GM19455 (cell line): ENCODE measurements around the gene PDZD7.

ENCODE experiments used
- ATAC-seq: cut with Tn5 transposase; IDR thresholded peaks from one replicate; pipeline ENCODE4 v1.9.1; 2021; ENCODE audit not compliant: unreplicated experiment

PDZD7 gene

DNA sequence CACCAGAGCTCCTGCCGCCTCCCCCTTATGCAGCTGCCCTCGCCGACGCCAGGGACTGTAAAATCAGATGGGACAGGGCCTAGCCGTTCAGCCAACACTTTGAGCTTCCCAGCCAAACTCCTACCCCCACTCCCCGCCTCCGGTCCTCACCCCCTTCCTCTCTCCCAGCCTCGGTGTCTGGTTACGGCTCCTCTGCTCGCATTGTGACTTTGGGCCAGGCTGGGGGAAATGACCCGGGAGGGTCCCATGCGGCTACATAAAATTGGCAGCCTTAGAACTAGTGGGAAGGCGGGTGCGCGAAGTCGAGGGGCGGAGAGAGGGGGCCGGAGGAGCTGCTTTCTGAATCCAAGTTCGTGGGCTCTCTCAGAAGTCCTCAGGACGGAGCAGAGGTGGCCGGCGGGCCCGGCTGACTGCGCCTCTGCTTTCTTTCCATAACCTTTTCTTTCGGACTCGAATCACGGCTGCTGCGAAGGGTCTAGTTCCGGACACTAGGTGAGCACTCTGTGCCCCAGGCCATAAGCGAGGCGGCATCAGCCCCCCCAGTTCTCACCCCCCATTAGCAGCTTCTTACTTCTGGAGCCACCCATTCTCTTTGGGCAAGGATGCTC is 30.8 kb upstream of the PDZD7 start, which contains the start of gene KAZALD1:
Gene KAZALD1 (plus strand): TSS at position 366 of the 608 bp plus-strand sequence. CDS start 604 bp downstream, outside the sequence.
- ATAC-seq = peak; percentile 12

DNA sequence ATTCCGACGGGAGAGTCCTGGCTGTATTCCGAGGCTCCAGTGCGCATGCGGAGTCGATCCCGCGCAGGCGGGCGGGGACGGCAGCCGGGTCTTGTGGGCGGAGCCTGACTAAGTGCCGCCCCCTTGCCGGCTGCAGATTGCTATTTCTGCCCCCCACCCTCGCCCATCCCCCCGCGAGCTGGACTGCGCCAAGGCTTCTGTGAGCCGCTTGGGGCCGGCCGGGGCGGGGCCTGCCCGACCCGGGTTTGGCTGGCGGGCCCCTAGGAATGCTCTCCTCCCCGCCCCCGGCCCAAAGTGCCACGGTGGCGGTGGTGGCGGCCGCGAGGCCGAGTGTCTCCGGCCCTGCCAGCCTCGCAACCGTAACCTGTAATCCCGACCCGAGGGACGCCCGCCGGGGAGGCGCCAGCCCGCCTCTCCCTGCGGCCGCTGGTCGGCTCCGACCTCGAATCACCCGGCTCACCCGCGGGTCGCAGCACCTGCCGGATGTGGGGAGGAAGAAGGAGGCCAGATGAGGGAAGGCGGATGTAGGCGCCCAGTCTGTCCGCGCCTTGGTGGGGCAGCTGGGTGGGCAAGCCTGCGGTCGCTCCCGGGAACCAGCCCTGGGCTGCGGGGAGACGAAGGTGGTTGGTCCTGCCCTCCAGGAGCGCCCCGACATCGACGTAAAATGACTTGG is 30.2 kb upstream of the PDZD7 start:
- peak; percentile 65 for ATAC-seq

DNA sequence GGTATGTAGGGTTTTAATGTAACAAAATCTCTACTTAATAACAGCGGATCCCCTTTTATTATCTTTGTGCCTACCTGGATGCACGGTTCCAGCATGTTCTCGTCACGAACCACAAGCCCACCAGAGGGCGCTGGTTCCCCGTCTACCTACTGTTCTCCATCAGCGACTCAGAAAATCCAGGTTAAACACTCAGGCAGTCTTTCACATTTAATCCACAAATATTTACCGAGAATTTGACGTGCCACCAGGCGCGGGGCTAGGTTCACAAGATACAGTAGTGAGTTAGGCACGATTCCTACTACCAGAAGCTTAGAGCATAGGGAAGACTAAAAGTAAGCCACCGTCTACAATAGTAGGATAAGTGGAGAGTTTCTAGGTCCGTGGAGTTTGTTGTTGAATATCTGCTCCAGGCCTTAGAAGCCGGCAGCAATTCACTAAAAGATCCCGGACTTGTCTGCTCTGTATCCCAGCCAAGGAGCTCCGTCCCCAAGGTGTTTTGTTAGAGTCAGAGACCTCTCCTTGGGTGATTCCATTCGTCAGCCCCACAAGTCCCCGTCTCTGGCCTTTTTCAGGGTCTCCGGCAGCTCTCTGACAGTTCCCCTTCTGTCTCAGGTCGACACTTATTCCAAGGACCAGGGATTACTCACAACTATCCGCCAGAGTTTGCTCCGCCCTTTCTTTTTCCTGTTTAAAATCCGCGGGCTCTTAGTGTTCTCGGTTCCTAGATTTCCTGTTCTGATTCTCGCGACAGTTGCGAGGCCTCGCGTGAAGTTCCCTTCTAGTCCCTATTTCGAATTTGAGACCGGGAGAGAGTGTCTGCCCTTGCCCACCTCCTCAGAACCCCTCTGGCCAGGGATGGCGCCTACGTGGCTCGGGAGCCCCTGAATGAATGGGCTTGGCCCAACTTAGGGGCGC is 29.4 kb upstream of the PDZD7 start:
- ATAC-seq = peak; percentile 42

DNA sequence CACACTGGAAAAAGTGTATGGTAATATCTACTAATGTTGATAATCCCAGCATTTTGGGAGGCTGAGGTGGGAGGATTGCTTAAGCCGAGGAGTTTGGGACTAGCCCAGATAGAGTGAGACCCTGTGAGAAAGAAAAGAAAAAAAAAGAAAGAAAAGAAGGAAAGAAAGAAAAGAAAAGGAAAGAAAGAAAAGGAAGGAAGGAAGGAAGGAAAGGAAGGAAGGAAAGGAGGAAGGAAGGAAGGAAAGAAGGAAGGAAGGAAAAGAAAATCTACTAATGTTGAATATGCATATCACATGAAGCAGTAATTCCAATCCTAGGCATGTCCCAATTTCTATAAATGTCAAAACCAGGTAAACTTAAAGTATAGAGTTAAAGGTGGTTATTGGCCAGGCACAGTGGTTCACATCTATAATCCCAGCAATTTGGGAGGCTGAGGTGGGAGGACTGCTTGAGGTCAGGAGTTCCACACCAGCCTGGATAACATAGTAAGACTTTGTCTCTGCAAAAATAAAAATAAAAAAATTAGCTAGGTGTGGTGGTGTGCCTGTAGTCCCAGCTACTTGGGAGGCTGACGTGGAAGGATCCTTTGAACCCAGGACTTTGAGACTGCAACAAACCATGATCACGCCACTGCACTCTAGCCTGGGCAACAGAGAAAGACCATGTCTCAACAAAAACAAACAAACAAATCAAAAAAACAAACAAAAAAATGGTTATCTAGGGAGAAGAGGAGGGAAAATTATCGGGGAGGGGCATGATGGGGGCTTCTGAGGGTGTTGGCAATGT is 25.6 kb upstream of the PDZD7 start:
- no peak for ATAC-seq

DNA sequence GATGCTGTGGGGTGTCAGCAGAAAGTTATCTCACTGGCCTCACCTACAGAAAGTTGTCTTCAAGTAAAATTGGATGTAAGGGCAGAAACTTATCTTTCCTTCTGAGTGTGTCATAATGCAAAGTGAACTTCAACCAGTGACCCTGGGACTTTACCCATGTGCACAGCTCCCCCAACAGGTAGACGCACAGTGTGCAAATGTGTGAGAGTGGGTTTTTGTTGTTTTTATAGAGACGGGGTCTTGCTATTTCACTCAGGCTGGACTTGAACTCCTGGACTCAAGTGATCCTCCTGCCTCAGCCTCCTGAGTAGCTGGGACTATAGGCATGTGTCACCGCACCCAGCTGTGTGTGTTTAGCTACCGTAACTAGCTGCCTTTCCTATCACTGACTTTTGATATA is 24.5 kb upstream of the PDZD7 start:
- ATAC-seq = no peak

DNA sequence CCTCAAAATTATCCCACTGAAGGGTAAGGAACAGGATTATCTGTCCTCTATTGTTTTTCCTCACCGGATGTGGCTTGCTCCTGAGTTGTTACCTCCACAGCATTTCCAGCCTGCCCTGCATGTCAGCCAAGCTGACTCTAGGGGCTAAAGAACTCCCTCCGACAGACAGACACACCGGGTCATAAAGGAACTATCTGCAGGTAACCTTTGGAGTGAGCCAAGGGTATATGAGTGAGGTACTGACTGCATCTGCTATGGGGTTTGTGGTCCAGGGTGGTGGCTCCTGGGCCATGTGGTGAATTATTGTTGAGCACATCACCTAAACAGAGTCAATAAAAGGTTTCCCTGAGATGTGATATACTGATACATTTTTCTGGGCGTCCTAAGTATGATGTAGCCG is 23.9 kb upstream of the PDZD7 start:
- no peak for ATAC-seq

DNA sequence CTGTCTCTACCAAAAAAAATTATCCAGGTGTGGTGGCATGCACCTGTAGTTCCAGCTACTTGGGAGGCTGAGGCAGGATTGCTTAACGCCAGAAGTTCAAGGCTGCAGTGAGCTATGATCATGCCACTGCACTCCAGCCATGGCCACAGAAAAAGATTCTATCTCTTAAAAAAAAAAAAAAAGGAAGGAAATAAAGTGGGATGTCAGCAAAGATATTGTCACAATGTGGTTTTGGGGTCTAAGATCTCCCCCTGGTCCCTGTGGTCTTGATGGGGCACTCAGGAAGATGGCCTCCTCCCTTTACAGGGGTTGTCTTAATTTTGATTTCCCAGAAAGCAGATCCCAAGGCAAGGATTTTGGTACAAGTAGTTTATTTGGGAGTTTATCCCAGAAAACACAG is 23.4 kb upstream of the PDZD7 start:
- no peak for ATAC-seq

DNA sequence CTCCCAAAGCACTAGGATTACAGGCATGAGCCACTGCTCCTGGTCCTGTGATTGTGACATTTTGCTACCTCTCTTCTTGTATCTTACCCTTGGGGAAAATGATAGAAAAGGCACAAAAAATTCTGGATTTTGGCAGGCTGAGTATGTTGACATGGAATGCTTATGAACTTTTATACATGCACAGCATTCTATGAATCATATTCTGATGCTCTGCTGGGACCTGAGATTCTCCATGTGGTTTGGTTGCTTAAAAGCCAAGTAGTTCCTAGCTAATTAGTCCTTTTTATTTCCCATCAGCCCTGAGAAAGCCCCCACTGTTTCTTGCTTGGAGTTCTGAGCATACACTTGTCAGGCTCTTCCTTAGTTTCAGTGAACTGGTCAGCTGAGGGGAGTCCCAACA is 22.6 kb upstream of the PDZD7 start:
- ATAC-seq = no peak

DNA sequence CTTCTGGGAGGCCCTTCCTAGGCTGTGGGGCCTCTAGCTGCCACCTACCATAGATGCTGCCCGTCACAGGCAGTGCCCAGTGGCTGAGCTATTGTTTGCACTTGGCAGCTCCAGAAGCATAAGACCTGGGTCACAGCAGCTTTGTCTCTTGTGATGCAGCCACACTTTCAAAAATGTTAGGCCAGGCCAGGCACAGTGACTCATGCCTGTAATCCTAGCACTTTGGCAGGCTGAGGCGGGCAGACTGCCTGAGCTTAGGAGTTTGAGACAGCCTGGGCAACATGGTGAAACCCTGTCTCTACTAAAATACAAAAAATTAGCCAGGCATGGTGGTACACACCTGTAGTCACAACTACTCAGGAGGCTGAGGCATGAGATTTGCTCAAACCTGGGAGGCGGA is 21.4 kb upstream of the PDZD7 start:
- ATAC-seq = no peak

DNA sequence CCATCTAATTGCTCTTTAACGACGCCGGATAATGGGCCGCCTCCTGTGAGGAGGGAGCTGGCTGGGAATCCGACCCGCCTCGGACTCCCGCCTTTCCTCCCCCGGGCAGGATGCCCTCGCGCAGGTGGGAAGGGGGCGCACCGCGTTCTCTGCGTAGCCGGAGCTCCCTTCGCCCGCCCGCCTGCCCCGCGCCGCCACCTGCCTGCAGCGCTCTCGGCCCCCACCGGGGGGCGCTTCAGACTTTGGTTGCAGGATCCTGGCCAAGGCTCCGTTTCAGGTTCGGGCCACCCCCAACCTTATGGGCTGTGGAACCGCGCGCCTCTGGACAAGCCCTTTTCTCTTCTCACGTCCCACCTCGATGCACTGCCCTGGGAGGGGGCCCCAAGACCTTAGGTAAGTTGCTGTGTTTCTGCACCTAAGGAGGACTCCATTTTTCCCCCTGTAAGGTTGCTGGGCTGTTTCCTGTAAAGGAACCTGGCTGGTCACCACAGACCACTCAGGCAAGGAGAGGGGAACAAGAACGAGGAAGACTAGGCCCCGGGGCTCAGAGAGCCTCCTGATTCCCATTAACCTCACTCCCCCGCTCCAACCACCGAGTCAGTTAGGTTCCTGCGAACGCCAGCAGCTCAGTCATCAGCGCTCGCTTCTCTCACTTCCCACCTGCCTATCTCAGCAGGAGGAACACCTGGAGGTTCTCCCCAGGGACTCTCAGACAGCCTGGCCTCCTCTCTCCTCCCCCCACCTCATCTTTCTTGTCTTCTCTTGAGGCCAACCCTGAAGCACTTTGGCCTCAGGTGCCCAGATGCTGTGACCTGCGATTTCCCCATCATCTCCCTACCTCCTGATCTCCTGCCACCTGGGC is 19.5 kb upstream of the PDZD7 start:
- ATAC-seq = peak; percentile 71

DNA sequence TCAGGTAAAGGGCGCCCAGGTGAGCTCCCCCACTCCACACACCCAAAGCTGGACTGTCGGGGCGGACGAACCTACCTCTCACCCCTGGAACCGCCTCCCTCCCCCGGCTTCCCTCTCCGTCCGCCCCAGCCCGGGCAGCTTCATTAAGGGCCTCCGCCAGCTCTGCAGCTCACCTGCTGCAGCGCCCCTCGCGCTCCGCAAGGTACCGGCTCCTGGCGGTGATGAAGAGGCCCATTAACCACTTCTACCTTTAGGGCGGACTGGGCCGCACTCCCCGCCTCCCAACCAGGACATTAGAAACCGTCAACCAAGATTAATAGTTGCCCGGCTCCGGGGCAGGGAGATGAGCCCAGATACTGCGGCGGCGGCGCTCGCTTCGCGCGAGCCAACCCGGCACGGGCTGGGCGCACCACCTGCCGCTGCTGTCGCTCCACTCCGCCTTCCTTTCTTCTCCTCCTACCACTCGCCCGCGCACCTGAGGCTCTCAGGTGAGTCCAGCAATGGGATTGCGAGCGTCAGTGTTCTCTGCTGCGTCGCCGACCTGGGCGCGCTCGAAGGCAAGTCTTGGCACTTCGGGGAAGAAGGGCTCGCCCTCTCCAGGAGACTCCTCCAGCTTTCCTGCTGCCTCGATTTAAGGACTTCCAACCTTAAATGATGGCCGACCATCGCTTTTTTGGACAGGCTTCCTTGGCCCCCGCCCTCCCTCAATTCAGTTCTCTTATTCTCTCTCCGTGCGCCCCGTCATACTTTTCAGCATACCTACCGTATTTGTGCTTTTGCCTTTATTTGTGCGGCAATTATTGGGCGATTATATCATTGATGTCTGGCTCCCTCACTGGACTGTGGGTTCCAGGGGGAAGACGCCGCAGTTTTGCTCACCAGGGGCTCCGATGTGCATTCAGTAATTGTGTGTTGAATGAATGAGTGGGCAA is 17.3 kb upstream of the PDZD7 start:
- no peak for ATAC-seq

DNA sequence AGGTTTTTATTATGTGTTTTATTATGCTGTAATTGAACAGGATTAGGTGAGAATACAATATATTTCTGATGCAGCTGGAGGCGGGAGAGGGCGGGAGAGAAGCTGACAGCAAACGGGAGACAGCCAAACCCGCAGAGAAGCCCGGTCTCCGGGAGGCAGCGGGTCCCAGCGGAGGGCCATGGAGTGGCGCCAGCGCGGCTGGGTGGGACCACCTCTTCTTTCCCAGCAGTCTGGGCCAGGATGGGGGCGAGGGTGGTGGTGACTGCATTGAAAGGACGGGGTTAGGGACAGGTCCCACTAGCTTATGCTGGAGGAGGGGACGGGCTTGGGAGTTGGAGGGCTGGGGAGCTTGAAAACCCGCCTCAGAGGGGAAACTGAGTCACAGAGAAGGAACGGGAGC is 16.3 kb upstream of the PDZD7 start:
- ATAC-seq = no peak

DNA sequence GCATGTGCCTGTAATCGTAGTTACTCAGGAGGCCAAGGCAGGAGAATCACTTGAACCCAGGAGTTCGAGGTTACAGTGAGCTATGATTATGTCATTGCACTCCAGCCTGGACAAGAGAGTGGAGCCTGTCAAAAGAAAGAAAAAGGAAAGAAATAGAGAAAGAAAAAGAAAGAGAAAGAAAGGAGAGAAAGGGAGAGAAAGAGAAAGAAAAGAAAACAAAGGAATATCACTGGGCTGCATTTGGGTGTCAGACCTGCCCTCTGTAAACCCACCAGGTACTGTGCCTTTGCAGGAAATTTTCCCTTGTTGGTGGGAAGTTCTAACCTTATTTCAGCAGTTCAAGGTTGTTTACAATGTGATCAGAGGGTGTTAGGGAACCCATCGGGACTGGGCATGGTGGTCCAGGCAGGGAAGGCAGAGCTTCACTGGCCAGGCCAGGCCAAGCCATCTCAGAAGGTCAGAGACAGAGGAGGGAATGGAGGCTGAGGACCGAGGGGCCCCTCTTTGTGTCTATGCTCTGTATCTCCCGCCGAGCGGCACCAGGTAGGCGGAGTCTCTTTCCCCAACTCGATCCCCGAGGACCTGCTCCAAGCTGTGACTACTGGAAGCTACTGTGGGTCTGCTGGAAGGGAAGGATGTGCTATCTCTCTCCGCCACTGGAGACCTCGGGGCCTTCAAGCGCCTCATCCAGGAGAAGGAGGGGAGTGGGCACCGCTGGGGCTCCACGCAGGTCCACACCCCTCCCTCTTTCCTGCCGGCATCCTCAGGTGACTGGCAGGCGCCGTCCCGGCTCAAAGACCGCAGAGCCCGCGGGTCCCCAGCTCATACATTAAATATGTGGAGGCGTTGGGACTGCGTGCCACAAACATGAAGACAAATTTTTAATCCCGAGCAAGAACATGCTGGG is 15.7 kb upstream of the PDZD7 start:
- no peak for ATAC-seq

DNA sequence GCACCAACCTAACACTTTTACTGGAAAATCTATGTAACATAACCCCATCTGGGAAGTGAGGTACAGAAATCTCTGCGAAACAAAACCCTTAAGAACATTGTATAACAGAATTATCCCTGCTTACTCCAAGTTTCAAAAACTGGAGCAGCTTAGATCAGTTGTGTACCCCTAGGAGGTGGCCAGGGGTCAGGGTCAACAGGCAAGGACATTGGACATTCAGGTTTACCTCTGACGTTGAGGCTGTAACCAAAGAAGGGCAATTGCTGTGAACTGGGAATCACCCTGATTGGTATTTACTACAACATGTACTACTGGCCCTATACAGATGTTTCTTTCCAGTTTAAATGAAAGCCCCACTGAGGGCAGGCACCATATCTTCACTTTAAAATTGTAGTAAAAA is 13.2 kb upstream of the PDZD7 start:
- ATAC-seq = no peak

DNA sequence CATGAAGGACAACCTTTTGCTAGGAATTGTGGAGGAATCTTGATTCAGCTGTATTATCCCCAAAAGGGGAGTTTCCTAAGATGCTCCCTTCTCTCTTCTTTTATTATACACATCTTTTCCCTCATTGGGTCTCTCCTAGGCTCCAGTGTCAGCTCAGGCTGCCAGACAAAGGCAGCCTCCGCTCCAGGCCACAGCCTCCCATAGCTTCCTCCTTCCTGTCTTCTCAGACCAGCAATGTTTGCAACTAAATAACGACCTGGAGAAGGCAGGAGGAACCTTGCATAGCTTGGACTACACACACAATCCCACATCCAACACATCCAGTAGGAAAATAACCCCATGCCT is 12.4 kb upstream of the PDZD7 start:
- no peak for ATAC-seq

DNA sequence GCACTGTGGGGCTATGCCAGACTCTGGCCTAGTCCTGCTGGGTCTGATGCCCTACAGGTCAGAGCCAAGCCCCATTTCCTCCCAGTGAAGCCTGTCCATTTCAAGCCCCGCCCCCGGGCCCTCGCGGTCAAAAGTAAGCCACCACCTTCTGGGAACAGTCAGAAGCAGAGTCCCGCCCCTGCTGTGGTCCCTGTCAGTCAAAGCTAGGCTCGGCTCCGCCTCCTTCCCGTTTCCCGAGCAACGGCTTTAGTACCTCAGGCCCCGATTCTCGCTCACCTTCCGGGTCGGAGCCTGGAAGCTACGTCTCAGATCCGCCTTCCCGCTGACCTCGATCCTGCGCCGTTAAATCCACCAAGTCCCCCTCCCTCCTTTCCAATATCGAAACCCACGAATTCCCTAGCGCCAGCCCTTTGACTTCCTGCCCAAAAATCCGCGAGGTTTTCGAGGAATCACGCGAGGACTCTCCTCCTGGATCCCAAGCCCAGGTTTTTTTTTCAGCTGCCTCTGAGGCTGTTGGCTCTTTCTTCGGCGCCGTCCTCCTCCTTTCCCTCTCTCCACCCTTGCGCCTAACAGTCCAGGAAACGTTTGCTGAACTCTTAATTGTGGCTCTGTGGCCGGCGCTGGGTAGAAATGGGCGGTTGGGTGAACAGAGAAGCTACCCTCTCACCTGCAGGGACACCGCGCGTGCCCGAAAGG is 11.9 kb upstream of the PDZD7 start:
- peak; percentile 93 for ATAC-seq

DNA sequence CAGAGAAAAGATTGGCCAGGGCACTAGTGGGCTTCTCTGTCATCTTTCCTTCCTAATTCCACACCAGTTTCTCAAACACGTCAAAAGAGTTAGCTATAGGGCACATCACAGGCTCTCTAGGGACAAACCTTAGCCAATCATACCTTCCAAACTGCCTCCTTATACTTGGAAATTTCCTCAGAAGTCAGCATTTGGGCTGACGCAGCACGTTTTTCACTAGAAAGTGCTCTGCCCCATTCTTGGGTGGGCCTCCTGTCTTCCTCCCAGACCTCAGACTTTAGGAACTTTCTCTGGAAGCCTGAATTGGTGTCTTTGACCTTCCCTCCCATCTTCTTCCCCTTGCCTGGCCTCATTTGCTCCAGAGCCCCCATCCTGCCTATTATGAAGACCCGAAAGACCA is 11.2 kb upstream of the PDZD7 start:
- ATAC-seq = no peak
